ENCODE data around the gene GAS6. TPM values are rescaled to one million over a fixed set of nuclear protein-coding genes. Genes with fewer than 3 reads are reported as not detected.

GAS6 gene
- total RNA-seq, 6 experiments from 2014 or later, result 669 to 813 (median 715) TPM

DNA sequence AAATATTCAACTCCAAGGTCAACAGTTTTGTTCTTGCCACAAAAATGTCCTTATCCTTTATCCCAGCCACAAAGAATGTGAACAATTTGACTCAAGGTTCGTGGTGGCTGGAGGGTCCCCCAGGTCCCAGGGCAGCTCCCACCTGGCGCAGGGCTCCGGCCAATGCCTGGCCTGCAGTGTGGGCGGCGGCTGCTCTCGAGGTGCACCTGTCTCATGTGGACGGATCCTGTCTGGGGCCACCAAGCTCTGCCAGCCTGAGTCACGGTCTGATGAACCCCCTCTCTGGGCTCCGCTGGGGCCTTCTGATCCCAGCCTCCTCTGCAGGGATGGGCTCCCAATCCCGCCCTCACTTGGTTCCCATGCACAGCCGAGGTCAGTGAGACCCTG lies 49.4 kb downstream of the GAS6 start:
- H3K4me3 Mint-ChIP-seq, result peak overlapping the region; percentile 3; the same call in 1 of the 2 replicates
- H3K36me3 Mint-ChIP-seq (ENCODE audit: low read depth), result peaks cover 29% of the 10 kb centered on the region
- H3K27ac Mint-ChIP-seq, result peak overlapping the region; percentile 27
- H3K9me3 Mint-ChIP-seq, result peaks cover 25% of the 10 kb centered on the region
- DNase-seq, result peak; percentile 24
- H3K4me1 Mint-ChIP-seq (ENCODE audit: low read depth), result peaks cover 38% of the 10 kb centered on the region
- TF ChIP-seq, protein P1, sequence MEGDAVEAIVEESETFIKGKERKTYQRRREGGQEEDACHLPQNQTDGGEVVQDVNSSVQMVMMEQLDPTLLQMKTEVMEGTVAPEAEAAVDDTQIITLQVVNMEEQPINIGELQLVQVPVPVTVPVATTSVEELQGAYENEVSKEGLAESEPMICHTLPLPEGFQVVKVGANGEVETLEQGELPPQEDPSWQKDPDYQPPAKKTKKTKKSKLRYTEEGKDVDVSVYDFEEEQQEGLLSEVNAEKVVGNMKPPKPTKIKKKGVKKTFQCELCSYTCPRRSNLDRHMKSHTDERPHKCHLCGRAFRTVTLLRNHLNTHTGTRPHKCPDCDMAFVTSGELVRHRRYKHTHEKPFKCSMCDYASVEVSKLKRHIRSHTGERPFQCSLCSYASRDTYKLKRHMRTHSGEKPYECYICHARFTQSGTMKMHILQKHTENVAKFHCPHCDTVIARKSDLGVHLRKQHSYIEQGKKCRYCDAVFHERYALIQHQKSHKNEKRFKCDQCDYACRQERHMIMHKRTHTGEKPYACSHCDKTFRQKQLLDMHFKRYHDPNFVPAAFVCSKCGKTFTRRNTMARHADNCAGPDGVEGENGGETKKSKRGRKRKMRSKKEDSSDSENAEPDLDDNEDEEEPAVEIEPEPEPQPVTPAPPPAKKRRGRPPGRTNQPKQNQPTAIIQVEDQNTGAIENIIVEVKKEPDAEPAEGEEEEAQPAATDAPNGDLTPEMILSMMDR (IDR thresholded peaks at IDR 0.05), result no peak
- H3K27me3 Mint-ChIP-seq (ENCODE audit: insufficient read depth), result peaks cover 48% of the 10 kb centered on the region

DNA sequence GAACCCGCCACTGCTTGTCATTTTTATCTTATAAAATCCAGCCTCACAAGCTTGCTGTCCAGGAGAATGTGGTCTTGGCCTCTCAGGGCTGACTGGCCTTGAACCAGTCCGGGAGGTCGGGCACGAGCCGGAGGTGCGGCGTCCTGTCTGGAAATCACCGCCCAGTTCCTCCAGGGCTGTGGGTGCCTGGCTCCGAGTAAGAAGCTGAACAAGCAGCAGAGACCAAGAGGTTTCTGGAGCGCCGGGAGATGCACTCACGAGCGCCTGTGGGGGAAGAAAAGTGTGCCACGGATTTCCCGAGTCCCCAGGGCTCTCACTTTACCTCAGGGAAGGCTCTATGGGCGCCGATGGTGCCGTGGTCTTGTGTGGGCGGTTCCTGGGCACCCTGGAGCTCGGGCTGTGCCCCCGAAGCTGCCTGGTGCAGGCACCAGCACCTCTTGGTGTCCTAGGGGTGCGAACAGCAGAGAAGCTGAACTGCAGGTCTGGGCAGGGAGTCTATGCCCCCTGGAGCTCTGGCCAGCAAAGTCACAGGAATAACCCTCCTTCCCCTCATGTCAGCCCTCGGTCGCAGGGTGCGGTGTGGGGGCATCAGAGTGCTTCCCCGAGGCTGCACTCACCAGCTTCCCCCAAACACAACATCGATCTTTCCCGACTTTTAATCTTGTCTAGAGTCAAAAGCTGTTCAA lies 50.0 kb downstream of the GAS6 start:
- no peak for DNase-seq
- peaks cover 26% of the 10 kb centered on the region for H3K9me3 Mint-ChIP-seq
- peaks cover 38% of the 10 kb centered on the region for H3K4me1 Mint-ChIP-seq (ENCODE audit: low read depth)
- TF ChIP-seq, protein P1 (IDR thresholded peaks at IDR 0.05), result no peak
- H3K4me3 Mint-ChIP-seq, result peak overlapping the region; percentile 3; the same call in 1 of the 2 replicates
- H3K27me3 Mint-ChIP-seq (ENCODE audit: insufficient read depth), result peaks cover 45% of the 10 kb centered on the region
- H3K36me3 Mint-ChIP-seq (ENCODE audit: low read depth), result peaks cover 29% of the 10 kb centered on the region
- H3K27ac Mint-ChIP-seq, result peak overlapping the region; percentile 27

DNA sequence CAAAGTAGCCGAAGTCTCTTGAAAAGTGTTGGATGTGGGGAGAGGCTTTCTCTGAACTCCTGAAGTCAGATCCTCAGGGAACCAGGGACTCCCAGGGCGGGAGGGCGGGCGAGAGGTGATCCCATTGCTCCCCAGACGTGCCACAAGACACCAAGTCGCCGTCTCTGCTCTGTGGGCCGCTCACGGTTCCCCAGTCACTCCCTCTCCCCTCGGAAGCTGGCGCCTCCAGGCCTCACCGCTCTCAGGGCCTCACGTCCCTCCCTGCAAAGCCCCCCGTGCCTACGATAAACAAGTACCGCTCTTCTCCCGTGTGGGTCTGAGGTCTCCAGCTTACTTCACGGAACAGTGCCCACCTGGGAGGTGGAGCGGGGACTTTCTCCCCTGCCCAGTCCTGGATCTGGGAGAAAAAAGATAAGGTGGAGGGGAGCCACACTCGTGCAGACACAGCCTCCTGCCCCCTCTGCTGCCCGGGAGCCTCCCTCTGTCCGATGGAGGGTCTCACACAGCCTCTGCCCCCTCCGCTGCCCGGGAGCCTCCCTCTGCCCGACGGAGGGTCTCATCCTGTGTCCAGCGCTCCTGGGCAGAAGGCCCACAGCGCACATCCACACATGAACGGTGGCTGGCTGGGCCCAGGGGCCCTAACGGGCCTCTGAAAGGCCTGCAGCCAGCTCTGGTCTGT lies 50.7 kb downstream of the GAS6 start:
- Mint-ChIP-seq H3K27ac (no peak overlapping the region), H3K4me3 (no peak overlapping the region), H3K9me3 (peaks cover 33% of the 10 kb centered on the region), H3K27me3 (ENCODE audit: insufficient read depth) (peaks cover 40% of the 10 kb centered on the region), H3K36me3 (ENCODE audit: low read depth) (peaks cover 35% of the 10 kb centered on the region), H3K4me1 (ENCODE audit: low read depth) (peaks cover 38% of the 10 kb centered on the region)
- no peak for DNase-seq
- TF ChIP-seq, protein P1 (IDR thresholded peaks at IDR 0.05), result no peak

DNA sequence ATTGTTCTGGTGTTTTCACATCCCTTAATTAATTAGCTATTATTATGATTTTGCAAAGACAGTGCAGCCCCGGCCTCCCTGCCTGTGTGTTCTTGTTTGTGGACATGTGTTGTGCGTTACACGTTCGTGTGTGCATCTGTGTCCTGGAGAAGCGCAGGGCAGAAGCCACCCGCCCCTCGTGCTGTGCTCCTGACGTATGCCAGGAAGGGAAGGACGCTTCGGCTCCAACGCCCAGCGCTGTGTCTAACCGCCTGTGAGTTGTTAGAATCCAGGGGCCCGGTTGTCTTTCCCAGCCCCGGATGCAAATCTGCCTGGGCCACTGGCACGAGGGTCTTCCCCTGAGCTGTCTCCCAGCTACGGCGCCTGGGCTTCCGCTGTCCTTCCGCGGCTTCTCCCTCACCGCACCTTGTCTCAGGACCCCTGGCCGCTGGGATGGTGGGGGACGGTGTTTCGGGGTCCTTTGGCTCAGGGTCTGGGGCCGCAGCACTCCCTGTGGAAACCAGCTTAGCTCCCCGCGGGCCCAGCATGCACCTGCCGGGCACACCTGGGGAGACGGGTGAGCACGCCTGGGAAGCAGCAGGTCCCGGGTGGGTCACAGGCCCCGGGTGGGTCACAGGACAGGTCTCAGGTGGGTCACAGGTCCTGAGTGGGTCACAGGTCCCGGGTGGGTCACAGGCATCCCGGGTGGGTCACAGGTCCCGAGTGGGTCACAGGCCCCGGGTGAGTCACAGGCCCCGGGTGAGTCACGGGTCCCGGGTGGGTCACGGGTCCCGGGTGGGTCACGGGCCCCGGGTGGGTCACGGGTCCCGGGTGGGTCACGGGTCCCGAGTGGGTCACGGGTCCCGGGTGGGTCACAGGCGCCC lies 51.5 kb downstream of the GAS6 start:
- Mint-ChIP-seq H3K27me3 (ENCODE audit: insufficient read depth) (peaks cover 34% of the 10 kb centered on the region), H3K9me3 (peaks cover 36% of the 10 kb centered on the region), H3K27ac (no peak overlapping the region), H3K4me1 (ENCODE audit: low read depth) (peaks cover 33% of the 10 kb centered on the region), H3K36me3 (ENCODE audit: low read depth) (peaks cover 37% of the 10 kb centered on the region), H3K4me3 (no peak overlapping the region)
- DNase-seq, result no peak
- TF ChIP-seq, protein P1 (IDR thresholded peaks at IDR 0.05), result no peak

DNA sequence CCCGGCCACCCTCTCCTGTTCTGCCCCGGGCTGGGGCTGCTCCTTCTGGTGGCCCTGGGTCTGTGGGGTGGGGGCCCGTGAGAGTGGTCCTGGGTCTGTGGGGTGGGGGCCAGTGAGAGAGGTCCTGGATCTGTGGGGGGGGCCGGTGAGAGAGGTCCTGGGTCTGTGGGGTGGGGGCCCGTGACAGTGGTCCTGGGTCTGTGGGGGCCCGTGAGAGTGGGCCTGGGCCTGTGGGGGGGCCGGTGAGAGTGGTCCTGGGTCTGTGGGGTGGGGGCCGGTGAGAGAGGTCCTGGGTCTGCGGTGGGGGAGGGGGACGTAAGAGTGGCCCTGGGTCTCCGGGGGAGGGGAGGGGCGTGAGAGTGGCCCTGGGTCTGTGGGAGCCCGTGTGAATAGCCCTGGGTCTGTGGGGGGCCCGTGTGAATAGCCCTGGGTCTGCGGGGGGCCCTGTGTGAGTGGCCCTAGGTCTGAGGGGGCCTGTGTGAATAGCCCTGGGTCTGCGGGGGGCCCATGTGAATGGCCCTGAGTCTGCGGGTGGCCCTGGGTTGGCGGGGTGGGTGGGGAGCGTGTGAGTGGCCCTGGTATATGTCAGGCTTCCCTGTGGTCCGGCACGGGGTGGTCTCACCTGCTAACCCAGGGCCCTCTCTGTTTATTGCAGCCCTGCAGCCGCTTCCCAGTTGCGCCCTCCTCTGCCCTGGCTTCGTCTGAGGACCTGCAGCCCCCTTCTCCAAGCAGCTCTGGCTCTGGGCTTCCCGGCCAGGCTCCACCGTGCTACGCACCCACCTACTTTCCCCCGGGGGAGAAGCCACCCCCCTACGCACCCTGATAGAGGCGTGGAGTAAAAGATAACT lies 52.6 kb downstream of the GAS6 start:
- H3K9me3 Mint-ChIP-seq, result peaks cover 34% of the 10 kb centered on the region
- H3K4me1 Mint-ChIP-seq (ENCODE audit: low read depth), result peaks cover 22% of the 10 kb centered on the region
- peaks cover 25% of the 10 kb centered on the region for H3K27me3 Mint-ChIP-seq (ENCODE audit: insufficient read depth)

More for the DNA sequence above, 52.6 kb downstream of the GAS6 start:
- Mint-ChIP-seq H3K27ac (no peak overlapping the region), H3K36me3 (ENCODE audit: low read depth) (peaks cover 28% of the 10 kb centered on the region), H3K4me3 (no peak overlapping the region)
- TF ChIP-seq, protein P1 (IDR thresholded peaks at IDR 0.05), result no peak
- no peak for DNase-seq
